BJ (cell line): ENCODE measurements around the gene ULK1. TPM values are rescaled to one million over a fixed set of nuclear protein-coding genes. Genes with fewer than 3 reads are reported as not detected.

Experiments used
- CTCF ChIA-PET: fragments of 350-600 bp; formaldehyde crosslinking; extraction: SDS; loops from one replicate; lab custom pipeline; 2021; ENCODE audit warnings: antibody characterized with exemption, inconsistent platforms; lab: Yijun Ruan, JAX
- POLR2A ChIA-PET: fragments of 300-600 bp; sonication (Branson Sonifier 250); formaldehyde crosslinking; extraction: SDS; loops from one replicate; lab custom pipeline; 2021; ENCODE audit warnings: antibody characterized with exemption; lab: Charles Lee
- DNase-seq: peaks from one replicate; pipeline ENCODE4 v3.0.0-alpha.2; 2011; ENCODE audit warnings: low read depth
- H3K27me3 ChIP-seq: 2 replicates; pipeline ENCODE4 v1.6.0; 2011; ENCODE audit warnings: low read length; ENCODE audit not compliant: control insufficient read depth, insufficient read depth
- H3K36me3 ChIP-seq: 2 replicates; pipeline ENCODE4 v1.5.1; 2011; ENCODE audit warnings: low read length; ENCODE audit not compliant: control insufficient read depth, insufficient read depth
- H3K4me3 ChIP-seq: 2 replicates; pipeline ENCODE4 v1.5.1; 2011; ENCODE audit warnings: low read depth, mild to moderate bottlenecking, control low read depth, low read length
- CTCF ChIP-seq: IDR thresholded peaks from 2 replicates; pipeline ENCODE4 v1.5.1; 2011; ENCODE audit warnings: low read depth, mild to moderate bottlenecking, control low read depth, inconsistent platforms, low read length, moderate library complexity; ENCODE audit not compliant: insufficient read depth
- polyA plus RNA-seq: library from polyadenylated mRNA; depleted of rRNA; stranded (reverse); fragments of >200 nt; gene quantifications from 2 replicates; pipeline ENCODE4 v1.2.3, GENCODE V29; 2011

Gene ULK1
- polyA plus RNA-seq, 1 experiment, result 13.7 TPM

GRCh38 chr12:131920902-131921840 lies 26.7 kb downstream of the ULK1 start:
- no peak overlapping the region for H3K4me3 ChIP-seq
- CTCF ChIA-PET, result no interaction called here
- no peak for DNase-seq
- no peak for TF ChIP-seq CTCF
- peaks cover 44% of the 10 kb centered on the region for H3K36me3 ChIP-seq
- no peaks in the 10 kb centered on the region for H3K27me3 ChIP-seq
- POLR2A ChIA-PET, result no interaction called here

GRCh38 chr12:131921866-131922769 lies 27.7 kb downstream of the ULK1 start:
- Histone ChIP-seq H3K36me3 (peaks cover 40% of the 10 kb centered on the region), H3K27me3 (no peaks in the 10 kb centered on the region), H3K4me3 (no peak overlapping the region)
- no peak for TF ChIP-seq CTCF
- ChIA-PET POLR2A (no interaction called here), CTCF (no interaction called here)
- no peak for DNase-seq

- Histone ChIP-seq H3K4me3 (no peak overlapping the region), H3K27me3 (no peaks in the 10 kb centered on the region), H3K36me3 (peaks cover 35% of the 10 kb centered on the region)
- TF ChIP-seq CTCF, result no peak
- CTCF ChIA-PET, result no interaction called here
- POLR2A ChIA-PET, result no interaction called here
- DNase-seq, result no peak
Observed at GRCh38 chr12:131922772-131923171, 28.4 kb downstream of the ULK1 start.

GRCh38 chr12:131923260-131923659 lies 28.8 kb downstream of the ULK1 start:
- CTCF ChIA-PET, result no interaction called here
- H3K27me3 ChIP-seq, result no peaks in the 10 kb centered on the region

More at GRCh38 chr12:131923260-131923659, 28.8 kb downstream of the ULK1 start:
- Histone ChIP-seq H3K4me3 (no peak overlapping the region), H3K36me3 (peaks cover 33% of the 10 kb centered on the region)
- DNase-seq, result no peak
- POLR2A ChIA-PET, result no interaction called here
- TF ChIP-seq CTCF, result no peak
